GM18868 (cell line): ENCODE results near the gene CCNA1.

Experiments used
- ATAC-seq: cut with Tn5 transposase; IDR thresholded peaks from one replicate; pipeline ENCODE4 v1.9.1; 2021; ENCODE audit warnings: mild to moderate bottlenecking, moderate library complexity; ENCODE audit not compliant: unreplicated experiment

The CCNA1 gene

GRCh38 chr13:36450534-36450933 is 18.2 kb downstream of the CCNA1 start:
- ATAC-seq = no peak

GRCh38 chr13:36453516-36453915 is 21.2 kb downstream of the CCNA1 start:
- ATAC-seq = no peak

GRCh38 chr13:36454121-36454520 is 21.8 kb downstream of the CCNA1 start:
- no peak for ATAC-seq

- no peak for ATAC-seq
These were observed 22.7 kb downstream of the CCNA1 start for GRCh38 chr13:36454987-36455386.

- ATAC-seq = no peak
These were observed 24.3 kb downstream of the CCNA1 start for GRCh38 chr13:36456577-36456976.

GRCh38 chr13:36461506-36461905 is 29.2 kb downstream of the CCNA1 start:
- no peak for ATAC-seq

GRCh38 chr13:36475468-36475867 is 43.2 kb downstream of the CCNA1 start:
- ATAC-seq = no peak

- ATAC-seq = no peak
These were observed 44.4 kb downstream of the CCNA1 start for GRCh38 chr13:36476661-36477060.

GRCh38 chr13:36480726-36481427 is 48.6 kb downstream of the CCNA1 start:
- ATAC-seq = no peak

GRCh38 chr13:36490055-36490454 is 57.8 kb downstream of the CCNA1 start:
- no peak for ATAC-seq
